UCSD-AML1 (cell line): Measurements from ENCODE around the gene BRICD5.

Experiments used
- DNase-seq: peaks from one replicate; lab custom pipeline; 2025; ENCODE audit not compliant: unreplicated experiment; lab: John Stamatoyannopoulos, UW

Gene BRICD5

GRCh38 chr16:2166263-2167067 lies 44.2 kb downstream of the BRICD5 start:
- no peak for DNase-seq

GRCh38 chr16:2165861-2166260 lies 44.8 kb downstream of the BRICD5 start:
- DNase-seq, result no peak

GRCh38 chr16:2163211-2163881 lies 47.3 kb downstream of the BRICD5 start:
- DNase-seq, result no peak

- DNase-seq, result no peak
Observed at GRCh38 chr16:2162676-2163118, 48.0 kb downstream of the BRICD5 start.

- DNase-seq, result no peak
Observed at GRCh38 chr16:2161911-2162310, 48.8 kb downstream of the BRICD5 start.

GRCh38 chr16:2160915-2161551 lies 49.6 kb downstream of the BRICD5 start:
- DNase-seq, result no peak
